Left ventricle myocardium inferior (tissue), 1 donor: ENCODE results near the gene RSPH9. TPM values are rescaled to one million over a fixed set of nuclear protein-coding genes. Genes with fewer than 3 reads are reported as not detected.

Experiments used
- DNase-seq: peaks from one replicate; pipeline ENCODE4 v3.0.0-alpha.2; 2020
- H3K27ac ChIP-seq: fragments of 200-600 bp; replicated peaks from 2 replicates; pipeline ENCODE4 v1.8.0; 2021
- H3K27me3 ChIP-seq: fragments of 200-600 bp; 2 replicates; pipeline ENCODE4 v1.8.0; 2021; ENCODE audit warnings: low read depth
- H3K36me3 ChIP-seq: fragments of 200-600 bp; 2 replicates; pipeline ENCODE4 v1.8.0; 2021
- H3K4me1 ChIP-seq: fragments of 200-600 bp; 2 replicates; pipeline ENCODE4 v1.8.0; 2021
- H3K4me3 ChIP-seq: fragments of 200-600 bp; 2 replicates; pipeline ENCODE4 v1.8.0; 2021; ENCODE audit warnings: mild to moderate bottlenecking, moderate library complexity
- H3K9me3 ChIP-seq: fragments of 200-600 bp; replicated peaks from 2 replicates; pipeline ENCODE4 v1.8.0; 2021
- intact Hi-C: fragments of 100-400 bp; cut with micrococcal nuclease; formaldehyde crosslinking; loops from one replicate; pipeline ENCODE4 v1.11.0; 2022
- total RNA-seq: library from RNA; stranded (reverse); fragmentation: NEBNext Ultra II Directional; extraction: Animal tissue kit (Norgen Biotek cat#: 25700); gene quantifications from one replicate; pipeline ENCODE4 v1.2.1, GENCODE V29; 2021
- TF ChIP-seq, protein P1 (sequence below): fragments of 200-600 bp; IDR thresholded peaks from 2 replicates; pipeline ENCODE4 v1.8.0; 2021; ENCODE audit warnings: antibody characterized with exemption, mild to moderate bottlenecking, borderline replicate concordance
- donor health status: DM: no; HTN: yes; CAD: no; lungs with severe emphysema.

RSPH9 gene
- total RNA-seq, 1 donor from 2014 or later = 0.08 TPM

DNA sequence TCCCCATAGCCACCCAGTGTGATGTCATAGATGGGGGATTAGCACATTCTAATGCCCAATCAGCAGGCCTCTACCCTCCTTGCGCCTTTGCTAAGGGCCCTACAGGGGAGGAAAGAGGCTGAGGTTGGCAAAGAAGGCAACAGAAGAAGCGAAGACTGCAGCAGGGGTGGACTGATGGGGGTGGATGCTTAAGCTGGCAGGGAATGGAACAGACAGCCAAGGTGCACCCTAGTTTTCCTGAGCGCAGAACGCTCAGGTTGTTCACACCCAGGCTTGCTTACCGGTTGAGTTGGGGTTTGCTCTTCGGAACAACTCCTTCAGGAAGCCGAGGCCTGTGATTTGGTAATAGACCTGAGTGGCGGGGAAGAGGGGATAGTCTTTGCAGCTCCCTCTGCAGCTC, 30.1 kb downstream of the RSPH9 start:
- H3K4me1 ChIP-seq = peaks cover 57% of the 10 kb centered on the region
- no peak overlapping the region for H3K27ac ChIP-seq

DNA sequence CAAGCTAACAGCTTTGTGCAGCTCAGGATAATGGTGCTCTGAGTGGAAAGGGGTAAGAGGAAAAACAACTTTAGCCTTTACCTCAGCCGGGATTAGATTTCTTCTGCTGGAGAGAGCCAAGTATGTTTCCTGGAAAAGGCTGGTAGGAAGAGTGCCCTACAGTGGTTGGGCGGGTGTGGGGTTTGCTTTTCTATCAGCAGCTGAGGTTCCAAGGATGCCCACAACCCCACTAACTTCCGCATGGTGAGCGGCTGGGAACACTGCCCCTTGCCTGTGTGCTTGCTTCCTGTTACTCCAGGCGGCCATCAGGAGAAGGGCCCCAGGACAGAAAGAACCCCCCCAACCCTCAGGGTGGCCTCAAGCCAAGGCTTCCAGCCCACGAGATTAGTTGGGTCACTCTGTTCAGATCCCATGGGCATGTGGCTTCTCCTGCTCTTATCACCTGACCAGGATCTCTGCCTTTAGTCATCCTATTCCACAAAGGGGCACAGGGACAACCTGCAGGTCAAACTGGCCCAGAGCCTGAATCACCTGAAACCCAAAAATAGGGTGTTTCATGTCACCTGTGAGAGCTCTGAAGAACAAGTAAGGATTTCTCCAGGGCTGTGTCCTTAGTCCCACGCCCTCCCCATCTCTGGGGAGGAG, 32.2 kb downstream of the RSPH9 start:
- Histone ChIP-seq H3K36me3 (peaks cover 85% of the 10 kb centered on the region), H3K4me1 (peaks cover 58% of the 10 kb centered on the region), H3K27me3 (no peaks in the 10 kb centered on the region), H3K4me3 (no peak overlapping the region), H3K27ac (peak overlapping the region; percentile 7), H3K9me3 (no peaks in the 10 kb centered on the region)
- TF ChIP-seq, protein P1, sequence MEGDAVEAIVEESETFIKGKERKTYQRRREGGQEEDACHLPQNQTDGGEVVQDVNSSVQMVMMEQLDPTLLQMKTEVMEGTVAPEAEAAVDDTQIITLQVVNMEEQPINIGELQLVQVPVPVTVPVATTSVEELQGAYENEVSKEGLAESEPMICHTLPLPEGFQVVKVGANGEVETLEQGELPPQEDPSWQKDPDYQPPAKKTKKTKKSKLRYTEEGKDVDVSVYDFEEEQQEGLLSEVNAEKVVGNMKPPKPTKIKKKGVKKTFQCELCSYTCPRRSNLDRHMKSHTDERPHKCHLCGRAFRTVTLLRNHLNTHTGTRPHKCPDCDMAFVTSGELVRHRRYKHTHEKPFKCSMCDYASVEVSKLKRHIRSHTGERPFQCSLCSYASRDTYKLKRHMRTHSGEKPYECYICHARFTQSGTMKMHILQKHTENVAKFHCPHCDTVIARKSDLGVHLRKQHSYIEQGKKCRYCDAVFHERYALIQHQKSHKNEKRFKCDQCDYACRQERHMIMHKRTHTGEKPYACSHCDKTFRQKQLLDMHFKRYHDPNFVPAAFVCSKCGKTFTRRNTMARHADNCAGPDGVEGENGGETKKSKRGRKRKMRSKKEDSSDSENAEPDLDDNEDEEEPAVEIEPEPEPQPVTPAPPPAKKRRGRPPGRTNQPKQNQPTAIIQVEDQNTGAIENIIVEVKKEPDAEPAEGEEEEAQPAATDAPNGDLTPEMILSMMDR = no peak
- DNase-seq = no peak
- intact Hi-C loops = no loop called here

More for the DNA sequence above, 30.1 kb downstream of the RSPH9 start:
- intact Hi-C loops = no loop called here
- Histone ChIP-seq H3K4me3 (no peak overlapping the region), H3K9me3 (no peaks in the 10 kb centered on the region), H3K36me3 (peaks cover 92% of the 10 kb centered on the region), H3K27me3 (no peaks in the 10 kb centered on the region)
- TF ChIP-seq, protein P1 = no peak
- DNase-seq = no peak

DNA sequence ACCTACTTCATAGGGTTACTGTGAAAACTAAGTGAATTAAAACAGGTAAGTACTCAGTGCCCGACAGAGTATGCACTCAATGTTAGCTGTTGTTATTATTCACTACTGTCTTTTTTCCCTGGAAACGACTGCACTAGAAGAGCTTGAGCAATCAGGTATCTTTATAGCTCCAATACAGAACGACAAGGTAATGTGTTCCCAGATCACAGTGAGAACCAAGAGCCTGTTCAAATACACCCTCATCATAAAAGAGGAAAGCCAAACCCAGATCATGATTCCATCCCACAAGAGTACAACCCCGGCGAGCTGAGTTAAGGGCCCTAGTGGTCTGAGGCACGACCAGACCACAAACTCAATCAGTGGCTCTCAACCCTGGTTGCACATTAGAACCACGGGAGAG, 32.9 kb downstream of the RSPH9 start:
- Histone ChIP-seq H3K4me1 (peaks cover 58% of the 10 kb centered on the region), H3K4me3 (no peak overlapping the region), H3K27me3 (no peaks in the 10 kb centered on the region), H3K36me3 (peaks cover 78% of the 10 kb centered on the region), H3K27ac (no peak overlapping the region), H3K9me3 (no peaks in the 10 kb centered on the region)
- DNase-seq = no peak
- intact Hi-C loops = no loop called here
- TF ChIP-seq, protein P1 = no peak

DNA sequence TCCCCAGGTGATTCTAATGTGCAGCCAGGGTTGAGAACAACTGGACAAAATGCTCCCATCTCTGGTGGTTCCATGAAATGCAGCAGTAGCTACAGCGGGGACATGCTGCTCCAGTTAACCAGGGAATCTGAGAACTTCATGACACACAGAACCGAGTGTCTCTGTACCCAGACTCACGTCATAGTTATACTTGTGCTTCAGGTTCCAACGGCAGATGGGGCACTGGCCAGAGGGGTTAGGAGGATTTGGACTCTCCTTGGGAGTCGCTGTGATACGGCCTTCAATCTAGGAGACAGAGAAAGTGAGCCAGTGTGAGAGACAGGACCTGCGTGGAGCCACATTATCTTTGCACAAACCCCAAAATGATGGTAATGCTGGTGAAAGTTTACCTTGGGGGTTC, 33.5 kb downstream of the RSPH9 start:
- no peak overlapping the region for H3K4me3 ChIP-seq

DNA sequence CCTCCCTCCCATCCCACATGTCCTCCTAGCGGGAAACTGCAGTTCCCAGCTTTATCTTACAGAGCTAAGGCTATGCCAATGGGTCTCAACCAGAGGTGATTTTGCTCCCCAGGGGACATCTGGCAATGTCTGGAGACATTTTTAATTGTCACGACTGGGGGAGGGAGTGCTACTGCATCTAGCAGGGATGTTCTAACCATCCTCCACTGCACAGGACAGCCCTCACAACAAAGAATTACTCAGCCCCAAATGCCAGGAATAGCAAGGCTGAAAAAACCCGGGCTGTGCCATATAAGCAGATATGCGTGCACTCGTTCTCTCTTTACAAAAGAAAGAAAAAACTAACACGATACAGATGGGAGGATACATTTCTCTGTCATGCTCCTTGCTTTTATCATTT, 34.2 kb downstream of the RSPH9 start:
- peaks cover 58% of the 10 kb centered on the region for H3K4me1 ChIP-seq
- H3K4me3 ChIP-seq = no peak overlapping the region
- no peak for DNase-seq
- intact Hi-C loops = no loop called here
- no peak overlapping the region for H3K27ac ChIP-seq
- H3K27me3 ChIP-seq = no peaks in the 10 kb centered on the region
- H3K9me3 ChIP-seq = no peaks in the 10 kb centered on the region
- H3K36me3 ChIP-seq = peaks cover 65% of the 10 kb centered on the region
- TF ChIP-seq, protein P1 = no peak

More for the DNA sequence above, 33.5 kb downstream of the RSPH9 start:
- TF ChIP-seq, protein P1 = no peak
- DNase-seq = no peak
- peaks cover 72% of the 10 kb centered on the region for H3K36me3 ChIP-seq
- no peaks in the 10 kb centered on the region for H3K27me3 ChIP-seq
- intact Hi-C loops = no loop called here
- peaks cover 58% of the 10 kb centered on the region for H3K4me1 ChIP-seq
- no peaks in the 10 kb centered on the region for H3K9me3 ChIP-seq
- no peak overlapping the region for H3K27ac ChIP-seq
